Hepatocyte (in vitro differentiated cells): ENCODE measurements around the gene ELFN1.

ENCODE experiments used
- EZH2phosphoT487 ChIP-seq: fragments of 200-600 bp; sonication (generic); IDR thresholded peaks from one replicate; pipeline ENCODE4 v1.6.1; 2018; ENCODE audit warnings: antibody characterized with exemption, mild to moderate bottlenecking, low read depth, moderate library complexity; ENCODE audit not compliant: unreplicated experiment, severe bottlenecking
- TF ChIP-seq, protein P1 (sequence below): fragments of 200-600 bp; sonication (generic); IDR thresholded peaks from 2 replicates; pipeline ENCODE4 v1.5.1; 2016; ENCODE audit warnings: antibody characterized with exemption, mild to moderate bottlenecking; ENCODE audit not compliant: poor library complexity

DNA sequence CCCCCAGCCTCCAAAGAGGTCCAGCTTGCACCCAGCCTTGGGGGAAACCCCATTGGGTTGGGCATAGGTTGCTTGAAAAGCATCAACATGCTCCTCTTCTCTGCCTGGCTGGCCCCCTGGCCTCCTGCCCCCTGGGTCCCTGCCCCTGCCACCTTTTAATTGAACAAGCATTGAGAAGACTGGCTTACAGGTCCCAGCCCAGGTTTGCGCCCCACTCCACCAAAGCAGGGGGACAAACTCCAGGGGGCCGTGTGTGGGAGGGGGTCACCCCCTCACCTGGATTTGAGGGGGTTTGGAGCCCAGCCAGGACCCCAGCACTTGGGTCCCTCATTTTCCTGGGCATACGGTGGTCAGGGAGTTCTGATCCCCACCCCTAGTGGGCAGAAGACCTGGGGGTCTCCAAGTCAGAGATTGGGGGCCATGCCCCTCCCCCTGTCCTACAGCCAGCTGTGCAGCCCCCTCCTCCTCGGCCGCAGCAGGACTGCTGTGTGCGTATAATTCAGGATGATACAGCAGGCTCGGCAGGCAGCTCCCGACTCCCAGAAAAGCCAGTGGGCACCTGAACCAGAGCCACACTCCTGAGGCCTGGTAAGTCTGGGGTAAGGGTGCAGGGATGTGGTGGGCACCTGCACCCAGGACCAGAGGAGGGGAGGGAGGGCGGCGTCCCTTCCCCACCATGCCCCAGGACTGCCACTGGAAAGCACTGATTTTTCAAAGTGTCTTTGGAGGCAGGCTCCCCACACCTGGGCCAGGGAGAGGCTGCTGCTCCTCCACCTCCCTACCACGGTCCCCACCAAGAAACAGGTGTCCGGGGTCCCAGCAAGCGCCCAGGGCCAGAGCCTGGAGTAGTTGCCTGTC is 1.7 kb downstream of the ELFN1 start:
- TF ChIP-seq, protein P1, sequence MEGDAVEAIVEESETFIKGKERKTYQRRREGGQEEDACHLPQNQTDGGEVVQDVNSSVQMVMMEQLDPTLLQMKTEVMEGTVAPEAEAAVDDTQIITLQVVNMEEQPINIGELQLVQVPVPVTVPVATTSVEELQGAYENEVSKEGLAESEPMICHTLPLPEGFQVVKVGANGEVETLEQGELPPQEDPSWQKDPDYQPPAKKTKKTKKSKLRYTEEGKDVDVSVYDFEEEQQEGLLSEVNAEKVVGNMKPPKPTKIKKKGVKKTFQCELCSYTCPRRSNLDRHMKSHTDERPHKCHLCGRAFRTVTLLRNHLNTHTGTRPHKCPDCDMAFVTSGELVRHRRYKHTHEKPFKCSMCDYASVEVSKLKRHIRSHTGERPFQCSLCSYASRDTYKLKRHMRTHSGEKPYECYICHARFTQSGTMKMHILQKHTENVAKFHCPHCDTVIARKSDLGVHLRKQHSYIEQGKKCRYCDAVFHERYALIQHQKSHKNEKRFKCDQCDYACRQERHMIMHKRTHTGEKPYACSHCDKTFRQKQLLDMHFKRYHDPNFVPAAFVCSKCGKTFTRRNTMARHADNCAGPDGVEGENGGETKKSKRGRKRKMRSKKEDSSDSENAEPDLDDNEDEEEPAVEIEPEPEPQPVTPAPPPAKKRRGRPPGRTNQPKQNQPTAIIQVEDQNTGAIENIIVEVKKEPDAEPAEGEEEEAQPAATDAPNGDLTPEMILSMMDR = no peak
- no peak for TF ChIP-seq EZH2phosphoT487
